Cardiac muscle cell (in vitro differentiated cells and primary cell): ENCODE measurements around the gene KCNN3. TPM values are rescaled to one million over a fixed set of nuclear protein-coding genes. Genes with fewer than 3 reads are reported as not detected.

Experiments used
- DNase-seq, 2 donors: peaks; one replicate each; pipeline versions ENCODE4 v3.0.0 to v3.0.0-alpha.2; 2010 to 2017; ENCODE audit warnings: low read depth in 1 of 2, low spot score in 1 of 2
- H3K27ac ChIP-seq: fragments of 200-600 bp; sonication (generic); 2 replicates; pipeline ENCODE4 v1.5.1; 2016
- H3K27me3 ChIP-seq: fragments of 200-600 bp; sonication (generic); 2 replicates; pipeline ENCODE4 v1.6.0; 2016; ENCODE audit warnings: control low read depth
- H3K36me3 ChIP-seq: fragments of 200-600 bp; sonication (generic); 2 replicates; pipeline ENCODE4 v1.5.1; 2016; ENCODE audit warnings: control low read depth
- H3K4me1 ChIP-seq: fragments of 200-600 bp; sonication (generic); 2 replicates; pipeline ENCODE4 v1.8.1; 2017; ENCODE audit warnings: low read depth, mild to moderate bottlenecking, mixed run types
- H3K4me3 ChIP-seq: fragments of 200-600 bp; sonication (generic); 2 replicates; pipeline ENCODE4 v1.5.1; 2016; ENCODE audit warnings: mild to moderate bottlenecking
- H3K9me3 ChIP-seq: fragments of 200-600 bp; sonication (generic); 2 replicates; pipeline ENCODE4 v1.5.1; 2017; ENCODE audit warnings: low read depth, mild to moderate bottlenecking, control low read depth
- CTCF ChIP-seq: IDR thresholded peaks from 2 replicates; pipeline ENCODE4 v1.5.1; 2012; ENCODE audit warnings: low read depth, mild to moderate bottlenecking, low read length
- polyA plus RNA-seq: library from polyadenylated mRNA; unstranded; fragments of >200 nt; fragmentation: Nextera tagmentation; extraction: Ambion mirVana; gene quantifications from 2 replicates; pipeline ENCODE4 v1.2.1, GENCODE V29; 2016
- total RNA-seq: library from RNA; depleted of rRNA; stranded (reverse); fragments of >200 nt; gene quantifications from 2 replicates; pipeline ENCODE4 v1.2.3, GENCODE V29; 2016

Gene KCNN3
- total and polyA plus RNA-seq, 2 experiments from 2014 or later, result 1.5 to 2.9 TPM

DNA sequence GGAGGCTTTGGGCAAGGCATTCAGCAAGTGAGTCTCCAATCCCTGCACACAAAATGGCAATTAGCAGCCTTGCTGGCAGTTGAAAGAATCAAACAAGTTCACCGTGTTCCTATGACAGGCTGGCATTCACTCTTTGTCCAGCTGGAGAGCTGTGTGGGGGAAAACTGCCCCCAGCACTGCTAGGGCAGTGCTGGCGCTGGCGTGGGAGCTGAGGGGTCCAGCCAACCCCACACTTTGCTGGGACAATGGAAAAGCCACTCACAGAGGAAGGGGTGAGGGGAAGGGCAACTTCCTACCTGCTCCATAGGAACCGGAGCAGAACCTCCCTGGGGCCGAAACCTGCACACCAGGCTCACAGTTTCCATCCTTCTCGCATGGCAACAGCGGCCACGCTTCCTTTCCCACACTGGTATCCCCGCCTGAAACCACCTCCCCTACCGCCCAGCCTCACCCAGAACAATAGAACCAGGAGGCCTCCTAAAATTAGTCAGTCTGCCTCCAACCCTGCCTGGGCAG is 26.7 kb upstream of the KCNN3 start:
- Histone ChIP-seq H3K27ac (no peak overlapping the region), H3K9me3 (no peaks in the 10 kb centered on the region), H3K27me3 (no peaks in the 10 kb centered on the region), H3K4me1 (no peaks in the 10 kb centered on the region), H3K4me3 (no peak overlapping the region), H3K36me3 (no peaks in the 10 kb centered on the region)
- no peak for DNase-seq
- no peak for TF ChIP-seq CTCF

DNA sequence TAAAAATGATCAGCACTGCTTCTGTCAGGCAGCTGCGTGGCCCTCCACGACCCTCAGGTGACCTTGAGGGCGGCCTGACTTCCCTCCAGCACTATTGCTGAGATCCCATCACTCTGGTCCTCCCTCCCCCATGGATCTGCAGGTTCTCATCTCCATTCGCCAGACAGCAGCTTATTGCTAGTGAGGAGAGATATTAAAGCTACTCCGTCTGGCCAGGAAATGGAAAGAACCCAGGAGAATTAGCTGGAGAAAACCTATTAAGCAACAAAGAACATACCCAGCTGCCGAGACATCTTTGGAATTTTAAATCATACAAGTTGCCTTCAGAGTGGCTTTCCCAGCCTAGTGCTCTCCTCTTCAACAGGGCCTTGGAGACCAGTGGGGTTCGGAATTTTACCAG is 25.7 kb upstream of the KCNN3 start:
- H3K4me1 ChIP-seq, result no peaks in the 10 kb centered on the region
- H3K4me3 ChIP-seq, result no peak overlapping the region
- TF ChIP-seq CTCF, result no peak
- no peaks in the 10 kb centered on the region for H3K27me3 ChIP-seq
- H3K27ac ChIP-seq, result no peak overlapping the region
- no peaks in the 10 kb centered on the region for H3K9me3 ChIP-seq
- peak in 1 of 2 donors; percentile 27 for DNase-seq
- no peaks in the 10 kb centered on the region for H3K36me3 ChIP-seq

- DNase-seq, result no peak
- TF ChIP-seq CTCF, result no peak
These were observed 21.4 kb upstream of the KCNN3 start for GRCh38 chr1:154891452-154891851.

GRCh38 chr1:154888757-154889156 is 18.7 kb upstream of the KCNN3 start:
- DNase-seq, result no peak
- H3K27ac ChIP-seq, result no peak overlapping the region
- no peaks in the 10 kb centered on the region for H3K36me3 ChIP-seq
- no peaks in the 10 kb centered on the region for H3K9me3 ChIP-seq
- no peak overlapping the region for H3K4me3 ChIP-seq
- no peaks in the 10 kb centered on the region for H3K27me3 ChIP-seq
- no peak for TF ChIP-seq CTCF
- no peaks in the 10 kb centered on the region for H3K4me1 ChIP-seq

More at GRCh38 chr1:154891452-154891851, 21.4 kb upstream of the KCNN3 start:
- H3K27me3 ChIP-seq, result no peaks in the 10 kb centered on the region
- H3K27ac ChIP-seq, result no peak overlapping the region
- H3K4me1 ChIP-seq, result no peaks in the 10 kb centered on the region
- H3K4me3 ChIP-seq, result no peak overlapping the region
- no peaks in the 10 kb centered on the region for H3K36me3 ChIP-seq
- no peaks in the 10 kb centered on the region for H3K9me3 ChIP-seq

- no peak for DNase-seq
- no peaks in the 10 kb centered on the region for H3K36me3 ChIP-seq
These were observed 16.4 kb upstream of the KCNN3 start for GRCh38 chr1:154886281-154887015.

More at GRCh38 chr1:154886281-154887015, 16.4 kb upstream of the KCNN3 start:
- H3K27ac ChIP-seq, result no peak overlapping the region
- no peak for TF ChIP-seq CTCF
- no peaks in the 10 kb centered on the region for H3K4me1 ChIP-seq
- no peaks in the 10 kb centered on the region for H3K27me3 ChIP-seq
- H3K9me3 ChIP-seq, result no peaks in the 10 kb centered on the region
- H3K4me3 ChIP-seq, result no peak overlapping the region
